GM13976 (cell line): ENCODE measurements around the gene PCSK6.
"Not testable (repeated sequence)": the region's sequence is repeated elsewhere in the genome, so short reads cannot be mapped to it uniquely, and the experiment has no call there.

Source experiments
- DNase-seq: peaks from one replicate; pipeline ENCODE4 v3.0.0; 2012; ENCODE audit warnings: low spot score
- in situ Hi-C: fragments of 300-500 bp; cut with MboI; formaldehyde crosslinking; loops from one replicate; pipeline ENCODE4 v1.12.0; 2022; ENCODE audit warnings: low sequenced_read_pairs, mixed read lengths, inconsistent platforms; ENCODE audit not compliant: unreplicated experiment
- TF ChIP-seq, protein P1 (sequence below): IDR thresholded peaks from 2 replicates; pipeline ENCODE4 v1.5.1; 2012; ENCODE audit warnings: borderline replicate concordance, mild to moderate bottlenecking; ENCODE audit not compliant: insufficient read depth; ENCODE audit errors: extremely low read depth, missing control alignments, control extremely low read depth

Gene PCSK6

DNA sequence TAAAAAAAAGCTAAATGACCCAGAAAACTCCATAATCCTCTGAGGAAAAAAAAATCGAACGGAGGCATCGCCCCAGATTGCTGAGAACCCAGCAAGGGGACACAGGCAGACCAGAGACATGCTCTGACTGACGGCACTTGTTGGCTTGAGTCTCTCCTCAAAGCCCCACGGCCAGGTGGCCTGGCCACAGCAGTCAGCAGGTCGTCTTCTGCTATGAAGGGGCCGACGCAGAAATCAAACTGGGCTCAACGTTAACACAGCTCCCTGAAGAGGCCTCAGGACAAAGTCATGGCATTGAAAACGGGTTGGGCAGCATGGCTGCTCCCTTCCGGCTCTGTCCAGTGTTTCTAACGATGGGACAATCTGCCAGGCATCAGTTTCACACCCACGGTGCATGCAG is 17.5 kb downstream of the PCSK6 start:
- TF ChIP-seq, protein P1, sequence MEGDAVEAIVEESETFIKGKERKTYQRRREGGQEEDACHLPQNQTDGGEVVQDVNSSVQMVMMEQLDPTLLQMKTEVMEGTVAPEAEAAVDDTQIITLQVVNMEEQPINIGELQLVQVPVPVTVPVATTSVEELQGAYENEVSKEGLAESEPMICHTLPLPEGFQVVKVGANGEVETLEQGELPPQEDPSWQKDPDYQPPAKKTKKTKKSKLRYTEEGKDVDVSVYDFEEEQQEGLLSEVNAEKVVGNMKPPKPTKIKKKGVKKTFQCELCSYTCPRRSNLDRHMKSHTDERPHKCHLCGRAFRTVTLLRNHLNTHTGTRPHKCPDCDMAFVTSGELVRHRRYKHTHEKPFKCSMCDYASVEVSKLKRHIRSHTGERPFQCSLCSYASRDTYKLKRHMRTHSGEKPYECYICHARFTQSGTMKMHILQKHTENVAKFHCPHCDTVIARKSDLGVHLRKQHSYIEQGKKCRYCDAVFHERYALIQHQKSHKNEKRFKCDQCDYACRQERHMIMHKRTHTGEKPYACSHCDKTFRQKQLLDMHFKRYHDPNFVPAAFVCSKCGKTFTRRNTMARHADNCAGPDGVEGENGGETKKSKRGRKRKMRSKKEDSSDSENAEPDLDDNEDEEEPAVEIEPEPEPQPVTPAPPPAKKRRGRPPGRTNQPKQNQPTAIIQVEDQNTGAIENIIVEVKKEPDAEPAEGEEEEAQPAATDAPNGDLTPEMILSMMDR, result no peak
- in situ Hi-C loops, result no loop called here
- DNase-seq, result no peak

DNA sequence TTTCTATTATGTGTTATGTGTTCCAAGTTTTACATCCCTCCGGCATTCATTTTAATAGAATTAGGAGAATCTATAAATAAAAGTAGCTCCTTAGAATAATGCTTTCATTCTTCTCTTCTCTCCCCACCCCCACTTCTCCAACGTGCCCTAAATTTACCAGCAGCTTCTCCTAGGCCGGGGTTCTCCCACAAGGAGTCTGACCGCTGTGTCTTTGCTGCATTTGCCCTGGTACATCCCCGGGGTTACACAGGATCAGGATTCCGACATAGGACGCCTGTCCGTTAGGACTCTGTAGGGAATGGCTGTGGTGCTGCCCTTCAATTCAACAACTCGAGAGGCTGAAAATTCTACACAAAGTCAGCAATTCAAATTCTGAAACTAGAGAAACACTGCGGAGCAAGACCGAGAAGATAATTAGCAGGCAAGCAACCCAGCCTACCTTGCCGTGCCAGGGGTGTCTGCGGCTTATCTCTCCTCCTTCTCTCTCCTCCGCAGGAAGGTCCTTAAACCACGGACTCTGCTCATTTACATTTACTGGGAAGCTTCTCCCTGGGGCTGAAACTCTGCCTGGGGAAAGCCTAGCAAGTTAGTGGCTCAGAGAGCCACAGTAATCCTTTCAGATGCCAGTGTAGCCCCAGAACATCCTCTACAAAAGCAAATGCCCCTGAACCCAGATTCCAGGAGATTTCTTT is 18.8 kb downstream of the PCSK6 start:
- TF ChIP-seq, protein P1, result no peak
- DNase-seq, result no peak
- in situ Hi-C loops, result no loop called here

DNA sequence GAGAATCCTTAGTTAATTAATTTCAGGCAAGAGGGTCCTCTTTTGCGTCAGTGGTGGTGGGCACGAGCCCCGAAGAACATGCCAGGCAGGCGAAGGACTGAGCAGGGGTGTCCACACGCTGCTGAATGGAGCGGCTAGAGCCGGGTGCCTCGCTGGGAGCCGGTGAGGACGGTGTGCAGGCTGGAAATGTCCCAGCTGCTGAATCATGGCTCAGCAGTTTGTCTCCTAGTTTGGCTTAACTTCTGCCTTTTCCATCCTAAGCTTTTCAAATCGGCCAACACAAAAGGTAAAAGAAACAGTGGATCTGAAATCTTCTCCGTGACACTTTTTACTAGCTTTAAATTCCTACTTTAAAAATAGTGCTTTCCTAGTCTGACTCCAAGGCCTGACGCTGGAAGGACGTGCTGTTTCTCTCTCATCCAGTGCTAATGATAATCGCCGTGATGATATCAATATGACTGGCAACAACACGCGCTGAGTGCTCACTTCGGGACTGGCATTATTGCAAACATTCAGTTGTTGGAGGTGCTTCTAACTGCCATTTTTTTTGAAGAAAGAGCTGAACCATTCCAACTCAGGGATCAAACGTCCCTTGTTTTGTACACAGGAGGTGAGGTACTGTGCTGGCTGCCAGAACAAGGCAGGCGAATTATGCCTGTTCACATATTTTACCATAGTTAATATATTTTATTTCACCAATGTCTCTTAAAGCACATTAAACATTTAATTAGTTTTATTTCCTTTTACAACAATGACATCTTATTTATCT is 19.8 kb downstream of the PCSK6 start:
- TF ChIP-seq, protein P1, result no peak
- no peak for DNase-seq

DNA sequence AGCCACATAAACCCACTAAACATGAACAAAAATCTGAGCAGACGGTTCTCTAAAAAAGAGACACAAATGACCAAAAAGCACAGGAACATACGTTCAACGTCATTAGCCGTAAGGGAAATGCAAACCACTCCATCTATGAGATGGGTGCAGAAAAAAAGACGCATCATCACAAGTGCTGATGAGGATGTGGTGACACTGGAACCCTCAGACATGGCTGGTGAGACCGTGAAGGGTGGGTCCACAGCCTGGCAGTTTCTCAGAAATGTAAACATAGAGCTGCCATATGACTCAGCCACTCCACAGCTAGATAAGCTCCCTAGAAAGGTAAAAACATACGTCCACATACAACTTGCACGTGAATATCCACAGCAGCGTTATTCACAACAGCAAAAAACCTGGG is 23.3 kb downstream of the PCSK6 start:
- in situ Hi-C loops, result no loop called here
- TF ChIP-seq, protein P1, result no peak
- DNase-seq, result no peak

More for the DNA sequence above, 19.8 kb downstream of the PCSK6 start:
- in situ Hi-C loops, result no loop called here

DNA sequence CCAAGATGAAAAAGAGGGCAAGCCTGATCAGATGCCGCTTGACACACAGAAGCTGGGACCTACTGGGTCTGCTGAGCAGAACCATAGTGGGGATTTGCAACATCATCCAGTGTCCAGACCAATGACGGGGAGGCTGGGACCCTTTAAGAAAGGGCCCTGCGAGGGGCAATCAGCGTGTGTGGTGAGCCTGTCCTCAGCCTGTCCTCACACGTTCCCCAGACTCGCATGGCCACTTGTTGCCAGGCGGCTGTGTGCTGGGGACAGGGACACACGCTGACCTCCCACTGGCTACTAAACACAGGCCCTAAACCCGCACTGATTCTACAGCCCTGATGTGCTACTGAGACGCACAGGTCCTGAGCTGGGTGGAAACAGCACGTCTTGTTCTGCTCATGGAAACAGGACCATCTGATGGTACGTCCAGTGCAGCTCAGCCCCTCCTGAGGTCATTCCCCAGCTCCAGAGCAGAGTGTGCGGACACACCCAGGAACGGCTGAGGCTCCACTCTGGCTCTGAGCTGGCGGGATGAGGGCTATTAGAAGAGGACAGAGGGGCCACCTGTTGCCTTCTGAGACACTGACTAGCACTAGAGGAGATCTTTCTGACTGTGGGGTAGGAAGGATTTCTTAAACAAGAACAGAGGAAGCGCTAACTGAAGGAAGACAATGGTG is 24.4 kb downstream of the PCSK6 start:
- in situ Hi-C loops, result no loop called here
- no peak for DNase-seq
- TF ChIP-seq, protein P1, result no peak

DNA sequence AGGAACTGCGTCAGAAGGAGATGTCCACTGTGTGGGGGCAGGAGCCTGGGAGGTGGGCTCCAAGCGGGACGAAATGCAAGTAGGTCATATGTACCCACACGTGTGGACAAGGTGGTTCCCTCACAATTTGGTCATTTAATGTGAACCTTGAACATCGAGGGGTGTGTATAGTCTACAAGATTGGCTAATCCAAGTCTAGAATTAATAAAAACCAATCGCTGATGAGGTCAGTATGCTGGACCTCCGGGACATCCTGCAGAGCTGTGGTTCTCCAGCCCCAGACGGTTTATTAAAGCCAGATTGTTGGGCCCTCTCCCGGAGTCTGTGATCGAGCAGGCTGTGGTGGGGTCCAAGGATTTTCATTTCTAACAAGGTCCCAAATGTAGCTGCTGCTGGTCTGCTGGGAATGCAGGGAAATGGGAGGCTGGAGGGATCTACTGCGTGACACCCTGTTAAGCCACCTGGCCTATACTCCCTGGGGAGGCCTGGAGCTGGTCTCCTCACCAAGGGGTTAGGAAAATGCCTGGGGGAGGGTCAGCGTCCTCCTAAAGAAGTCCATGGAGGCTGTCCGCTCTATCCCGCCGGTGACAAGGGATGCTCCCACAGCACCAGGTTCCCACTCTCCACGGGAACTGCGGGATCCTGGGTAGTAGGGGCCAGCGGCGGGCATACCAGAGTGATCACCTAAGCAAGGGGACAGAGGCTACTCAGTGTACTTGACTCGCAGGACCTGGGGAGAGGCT is 25.1 kb downstream of the PCSK6 start:
- TF ChIP-seq, protein P1, result no peak
- in situ Hi-C loops, result no loop called here
- DNase-seq, result no peak

DNA sequence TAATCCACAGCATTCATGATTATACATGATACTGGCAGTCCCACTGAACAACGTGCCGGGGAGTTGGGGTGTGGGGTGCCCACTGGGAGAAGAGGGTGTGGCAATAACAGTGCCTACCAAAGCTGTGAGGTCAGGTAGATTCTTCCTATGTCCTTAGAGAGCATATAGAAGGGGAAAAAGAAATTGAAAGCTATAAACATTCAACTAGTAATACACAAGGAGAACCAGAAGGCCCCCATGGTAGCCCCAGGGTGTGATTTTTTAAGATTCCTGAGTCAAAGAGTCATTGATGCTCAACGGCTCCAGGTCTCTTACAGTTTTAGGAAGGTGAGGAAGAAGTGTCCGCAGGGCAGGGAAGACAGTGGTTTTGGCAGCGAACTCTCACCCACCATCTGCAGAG is 25.8 kb downstream of the PCSK6 start:
- not testable (repeated sequence) for DNase-seq

More for the DNA sequence above, 25.8 kb downstream of the PCSK6 start:
- in situ Hi-C loops, result not testable (repeated sequence)
